ENCODE results near the gene FOXP1.

Gene FOXP1

DNA sequence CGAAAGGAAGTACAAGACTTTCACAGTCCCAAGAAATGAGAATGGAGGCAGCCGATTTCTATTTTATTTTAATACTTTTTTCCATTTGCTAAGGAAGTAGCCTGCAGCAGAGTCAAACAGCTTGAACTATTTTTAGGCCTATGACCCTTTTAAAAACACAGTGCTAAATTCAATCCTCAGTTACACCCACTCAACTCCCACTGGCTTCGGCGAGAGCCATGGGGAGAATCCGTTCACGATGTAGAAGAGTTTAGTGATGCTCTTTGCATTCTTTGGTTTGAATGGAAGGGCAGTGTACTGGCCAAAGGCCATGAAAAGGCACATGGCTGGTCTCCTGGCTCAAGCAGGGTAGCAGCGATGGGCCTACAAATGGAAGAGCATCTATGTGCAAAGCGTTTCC lies 343.5 kb downstream of the FOXP1 start:
- DNase-seq (ENCODE audit: low spot score) = peak; percentile 34

DNA sequence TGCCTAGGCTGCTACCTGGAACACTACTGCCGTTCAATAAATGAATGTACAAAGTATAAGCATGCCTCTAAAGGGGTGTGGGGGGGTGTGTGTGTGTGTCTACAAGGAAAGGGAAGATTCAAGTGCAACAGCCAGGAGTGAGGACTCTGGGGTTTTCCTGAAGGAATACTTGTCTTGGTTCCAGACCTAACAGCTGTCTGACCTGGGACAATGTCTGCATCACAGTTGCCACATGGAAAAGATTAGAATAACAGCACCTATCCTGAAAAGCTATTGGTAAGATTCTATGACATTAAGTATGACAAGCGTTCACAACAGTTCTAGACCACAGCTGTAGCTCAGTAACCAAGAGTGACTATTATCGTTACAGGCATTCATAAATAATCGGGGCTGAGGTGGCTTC lies 345.2 kb downstream of the FOXP1 start:
- DNase-seq (ENCODE audit: low spot score) = no peak

DNA sequence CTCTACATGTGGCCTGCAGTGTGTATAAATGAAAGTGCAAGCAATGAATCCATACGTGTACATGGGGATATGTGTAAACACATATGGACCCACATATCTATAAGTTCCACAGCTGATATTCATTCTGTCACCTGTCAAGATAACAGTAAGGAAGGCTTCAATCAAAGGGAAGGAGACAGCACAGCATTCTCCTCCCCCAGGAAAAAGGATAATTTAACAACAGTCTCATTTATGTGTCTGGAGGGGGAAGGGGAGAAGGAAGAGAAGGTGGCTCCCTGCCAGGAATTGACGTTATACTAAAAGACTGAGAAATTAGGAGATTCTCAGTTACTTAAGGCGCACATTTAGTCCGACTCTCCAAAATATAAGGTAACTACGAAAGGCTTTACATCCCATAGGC lies 345.9 kb downstream of the FOXP1 start:
- no peak for DNase-seq (ENCODE audit: low spot score)

DNA sequence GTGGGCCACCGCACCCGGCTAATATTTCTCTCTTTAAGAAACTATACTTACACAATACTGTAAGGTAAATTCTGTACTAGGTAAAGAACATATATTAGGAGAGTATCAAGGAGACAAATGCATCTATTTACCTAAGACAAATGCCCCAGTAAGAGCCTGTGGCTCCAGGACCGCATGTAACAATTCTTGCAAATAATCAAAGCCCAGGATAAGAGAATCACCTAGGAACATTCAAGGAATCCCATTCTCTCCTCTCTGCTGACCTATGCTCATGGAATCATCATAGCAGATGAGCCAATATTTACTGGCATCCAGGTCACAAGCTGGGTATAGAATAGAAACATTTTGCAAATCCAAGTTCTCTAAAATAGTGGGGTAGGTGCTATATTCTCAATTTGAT lies 347.7 kb downstream of the FOXP1 start:
- no peak for DNase-seq (ENCODE audit: low spot score)

DNA sequence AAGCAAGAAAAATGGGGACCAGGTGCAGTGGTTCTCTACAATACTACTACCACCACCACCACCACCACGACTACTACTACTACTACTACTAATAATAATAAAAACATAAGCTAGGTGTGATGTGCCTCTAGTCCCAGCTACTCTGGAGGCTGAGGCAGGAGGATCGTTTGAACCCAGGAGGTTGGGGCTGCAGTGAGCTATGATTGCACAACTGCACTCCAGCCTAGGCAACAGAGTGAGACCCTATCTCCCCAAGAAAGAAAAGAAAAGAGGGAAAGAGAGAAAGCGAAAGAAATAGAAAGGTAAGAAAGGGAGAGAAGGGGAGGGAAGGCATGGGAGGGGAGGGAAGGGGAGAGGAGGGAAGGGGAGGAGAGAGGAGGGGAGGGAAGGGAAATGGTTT lies 350.6 kb downstream of the FOXP1 start:
- DNase-seq (ENCODE audit: low spot score) = no peak

DNA sequence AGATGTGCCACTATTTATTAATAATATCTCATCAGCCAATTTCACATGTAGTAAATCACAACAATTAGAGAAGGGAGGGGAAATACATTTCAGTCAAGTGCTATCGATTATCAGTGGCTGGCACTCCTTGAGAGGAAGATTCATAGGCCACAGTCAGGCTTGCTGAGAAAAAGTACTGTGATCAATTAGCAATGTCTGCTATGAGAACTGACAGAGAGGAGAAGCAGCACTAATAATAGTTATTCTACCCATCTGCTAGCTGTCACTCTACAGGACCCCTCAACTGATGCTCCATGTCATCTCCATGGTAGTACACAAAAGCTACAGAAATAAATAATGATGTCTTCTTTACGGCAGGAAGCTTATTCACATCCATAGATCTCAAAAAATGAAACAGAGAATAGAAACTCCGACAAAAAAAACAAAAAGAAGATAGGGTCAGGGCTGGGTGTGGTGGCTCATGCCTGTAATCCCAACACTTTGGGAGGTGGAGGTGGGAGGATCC lies 351.3 kb downstream of the FOXP1 start:
- DNase-seq (ENCODE audit: low spot score) = no peak

DNA sequence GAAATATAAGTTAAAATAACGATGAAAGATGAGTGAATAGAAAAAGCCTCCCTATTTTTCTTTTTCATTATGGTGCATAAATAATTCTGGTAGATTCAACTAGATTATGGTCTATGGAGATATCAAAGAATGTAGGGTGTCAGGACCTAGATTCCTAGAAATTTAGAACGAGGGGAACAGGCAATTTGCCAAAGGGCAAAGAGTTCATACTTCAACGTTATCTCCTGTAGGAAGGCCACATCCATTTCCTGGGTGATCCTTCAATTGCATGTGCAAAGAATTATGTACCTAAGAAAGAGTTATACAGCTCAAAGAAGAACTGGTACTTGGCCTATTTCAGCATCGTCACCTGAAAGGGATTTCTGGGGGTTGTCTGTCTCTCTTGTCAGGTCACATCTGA lies 351.8 kb downstream of the FOXP1 start:
- DNase-seq (ENCODE audit: low spot score) = no peak

DNA sequence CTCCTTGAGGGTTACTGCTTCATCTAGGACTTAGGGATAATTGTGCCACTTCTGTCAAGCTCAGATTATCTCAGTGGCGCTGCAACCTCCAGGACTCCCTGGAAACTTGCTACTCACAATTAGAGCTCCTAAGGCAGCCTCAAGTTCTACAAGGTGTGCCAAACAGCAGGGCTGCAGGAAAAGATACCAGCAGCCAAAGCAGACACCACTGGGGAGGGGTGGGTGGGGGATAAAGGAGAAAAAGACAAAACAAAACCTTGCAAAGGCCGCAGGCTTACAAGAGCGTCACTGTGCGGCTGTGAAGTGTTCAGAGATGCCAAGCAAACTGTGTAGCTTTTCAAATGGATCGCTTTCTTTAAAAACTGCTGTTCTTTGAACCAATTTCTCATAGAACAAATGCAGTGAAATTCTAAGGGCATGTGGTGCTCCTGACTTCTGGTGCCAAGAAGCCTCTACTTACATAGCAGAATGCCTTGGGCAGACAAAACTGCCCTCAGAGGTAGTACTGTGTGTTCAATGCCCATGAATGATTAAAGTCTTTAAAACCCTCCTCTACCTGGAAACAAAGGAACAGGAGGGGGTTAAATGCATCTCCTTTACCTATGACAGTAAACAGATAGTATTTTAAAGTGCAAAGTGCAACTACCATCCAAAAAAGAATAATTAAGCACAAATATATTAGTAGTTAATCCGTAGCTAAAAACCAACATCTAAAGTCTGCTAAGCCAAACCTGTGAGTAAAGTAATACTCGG lies 353.4 kb downstream of the FOXP1 start:
- no peak for DNase-seq (ENCODE audit: low spot score)

DNA sequence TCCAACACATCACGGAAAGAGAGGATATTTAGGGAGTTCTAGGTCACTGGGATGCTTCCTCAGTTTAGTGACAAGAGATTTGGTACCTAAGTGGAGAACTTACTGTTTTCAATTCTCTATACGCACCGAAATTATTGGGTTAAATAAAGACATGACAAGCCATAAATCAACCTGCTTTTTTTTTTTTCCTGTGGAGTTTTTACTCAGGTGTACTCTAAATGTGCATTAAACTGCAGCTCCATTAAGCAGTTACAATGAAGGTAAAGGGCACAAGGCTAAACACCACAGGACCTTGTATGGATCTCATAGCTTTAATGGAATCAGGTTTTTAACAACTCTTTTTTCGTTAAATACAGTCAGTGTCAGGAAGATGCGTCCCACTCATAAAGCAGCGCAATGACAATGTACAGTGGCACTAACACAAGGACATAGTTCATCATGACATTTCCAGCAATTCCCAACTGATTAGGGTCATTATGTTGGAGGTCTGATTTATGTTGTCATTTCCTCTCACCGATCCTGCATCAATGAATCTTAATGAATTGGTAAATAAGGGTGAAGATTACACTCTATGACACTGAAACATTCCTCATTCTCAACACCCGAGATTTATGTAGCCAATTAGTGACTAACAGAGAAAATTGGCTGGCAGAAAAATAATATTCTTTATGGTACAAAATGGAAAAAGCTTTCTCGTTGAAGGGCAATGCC lies 355.2 kb downstream of the FOXP1 start:
- DNase-seq (ENCODE audit: low spot score) = no peak

DNA sequence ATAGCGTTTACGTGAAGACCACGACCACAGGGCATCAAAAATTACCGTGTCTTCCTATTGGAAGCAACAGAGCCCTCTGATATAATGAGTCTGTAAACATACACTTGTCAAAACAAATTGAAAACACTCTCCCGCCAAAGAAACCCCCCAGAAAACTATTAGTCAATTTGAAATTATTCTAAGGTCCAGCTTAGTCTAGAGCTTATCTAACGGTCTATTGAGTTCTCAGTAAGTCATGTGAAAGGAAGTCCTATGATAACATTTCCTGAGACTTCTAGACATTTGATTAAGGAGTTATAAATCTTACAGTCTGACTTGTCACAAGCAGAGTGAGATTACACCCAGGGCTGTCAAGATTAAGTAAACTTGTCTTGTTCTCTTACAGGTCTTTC lies 356.3 kb downstream of the FOXP1 start:
- no peak for DNase-seq (ENCODE audit: low spot score)

DNA sequence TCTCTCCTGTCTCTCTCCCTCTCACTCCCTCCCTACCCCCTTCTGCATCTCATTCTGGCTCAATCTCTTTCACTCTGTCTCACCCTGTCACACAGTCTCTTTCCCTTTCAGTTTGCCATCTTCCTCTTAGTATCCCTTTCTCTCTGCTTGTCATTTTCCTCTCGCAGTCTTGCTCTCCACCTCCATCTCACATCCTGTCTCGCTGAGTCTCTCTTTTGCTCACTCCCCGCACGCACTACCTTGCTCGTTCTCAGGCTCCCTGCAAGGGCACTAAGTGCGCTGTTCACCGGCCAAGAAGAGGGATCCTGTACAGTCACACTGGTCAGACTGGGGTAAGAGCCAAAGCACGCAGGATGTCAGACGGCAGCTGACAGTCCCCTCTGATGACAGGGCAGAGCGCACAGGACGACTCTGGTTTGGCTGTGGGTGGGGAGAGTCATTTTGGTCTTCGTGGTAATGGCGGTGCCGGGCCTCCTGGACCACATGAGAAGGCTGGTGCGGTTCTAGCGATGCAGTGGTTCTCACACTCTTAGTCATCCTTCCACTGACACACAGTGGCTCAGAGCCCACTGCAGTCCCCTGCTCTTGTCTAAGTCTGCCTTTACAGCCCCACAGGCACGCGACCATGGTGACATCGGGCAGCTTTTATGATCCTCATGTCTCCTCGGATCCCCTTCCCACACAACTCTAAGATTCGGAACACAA lies 356.8 kb downstream of the FOXP1 start:
- peak; percentile 63 for DNase-seq (ENCODE audit: low spot score)

DNA sequence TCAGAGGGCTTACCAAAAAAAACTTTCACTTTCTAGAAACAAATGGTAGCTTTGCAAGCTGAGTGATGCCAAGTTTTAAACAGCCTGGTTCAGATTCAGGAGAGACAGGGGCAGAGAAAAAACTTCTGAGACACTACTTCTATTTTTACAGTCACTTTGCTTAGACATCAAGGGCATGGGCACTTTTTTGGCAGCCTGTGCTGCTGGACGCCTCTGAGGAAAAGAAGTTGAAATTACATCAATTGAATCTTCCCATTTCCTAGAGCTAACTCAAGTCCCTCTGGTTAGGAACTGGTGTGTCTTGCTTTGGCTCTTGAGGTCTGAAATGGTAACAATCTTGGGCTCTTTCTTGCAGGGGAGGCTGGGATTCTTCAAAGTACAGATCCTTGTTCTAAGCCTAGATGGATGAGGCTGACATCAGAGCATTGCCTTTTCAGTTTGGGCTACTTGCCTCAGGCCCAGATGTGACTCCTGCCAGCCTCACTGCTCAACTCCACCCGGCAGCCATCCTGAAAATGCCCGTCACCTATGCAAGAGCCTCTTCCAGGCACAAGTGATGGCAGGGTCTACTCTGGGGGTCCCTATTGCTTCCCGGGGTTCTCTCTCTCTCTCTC lies 357.5 kb downstream of the FOXP1 start:
- DNase-seq (ENCODE audit: low spot score) = no peak

DNA sequence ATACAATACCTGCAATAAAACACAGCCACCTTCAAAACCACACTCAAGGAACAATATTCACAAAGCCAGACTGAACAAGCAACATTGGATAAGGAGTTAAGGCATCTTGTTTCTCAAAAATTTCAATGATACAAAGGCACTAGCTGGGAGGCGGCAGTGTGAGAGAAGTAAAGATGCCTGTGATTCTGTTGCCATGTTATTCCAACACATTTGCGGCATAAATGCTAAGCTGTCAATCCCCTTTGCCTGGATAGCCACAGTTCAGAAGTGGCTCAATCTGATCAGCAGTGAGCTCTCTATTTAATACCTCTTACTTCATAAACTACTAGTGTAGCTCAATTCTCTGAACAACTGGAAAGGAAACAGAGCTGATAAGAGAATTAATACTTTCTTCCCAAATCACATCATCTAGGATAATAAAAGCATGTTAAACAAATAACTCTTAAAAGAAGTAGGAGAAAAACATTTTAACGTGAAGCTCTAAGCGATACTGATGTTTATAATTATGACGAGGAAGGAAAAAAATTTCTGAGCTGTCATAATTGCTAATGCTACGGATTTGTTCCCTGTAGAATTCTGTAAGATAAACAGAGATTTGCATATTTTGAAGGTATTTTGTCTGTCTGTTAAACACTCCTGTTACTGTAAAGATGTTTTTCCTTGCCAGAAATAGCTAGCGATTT lies 358.4 kb downstream of the FOXP1 start:
- no peak for DNase-seq (ENCODE audit: low spot score)

DNA sequence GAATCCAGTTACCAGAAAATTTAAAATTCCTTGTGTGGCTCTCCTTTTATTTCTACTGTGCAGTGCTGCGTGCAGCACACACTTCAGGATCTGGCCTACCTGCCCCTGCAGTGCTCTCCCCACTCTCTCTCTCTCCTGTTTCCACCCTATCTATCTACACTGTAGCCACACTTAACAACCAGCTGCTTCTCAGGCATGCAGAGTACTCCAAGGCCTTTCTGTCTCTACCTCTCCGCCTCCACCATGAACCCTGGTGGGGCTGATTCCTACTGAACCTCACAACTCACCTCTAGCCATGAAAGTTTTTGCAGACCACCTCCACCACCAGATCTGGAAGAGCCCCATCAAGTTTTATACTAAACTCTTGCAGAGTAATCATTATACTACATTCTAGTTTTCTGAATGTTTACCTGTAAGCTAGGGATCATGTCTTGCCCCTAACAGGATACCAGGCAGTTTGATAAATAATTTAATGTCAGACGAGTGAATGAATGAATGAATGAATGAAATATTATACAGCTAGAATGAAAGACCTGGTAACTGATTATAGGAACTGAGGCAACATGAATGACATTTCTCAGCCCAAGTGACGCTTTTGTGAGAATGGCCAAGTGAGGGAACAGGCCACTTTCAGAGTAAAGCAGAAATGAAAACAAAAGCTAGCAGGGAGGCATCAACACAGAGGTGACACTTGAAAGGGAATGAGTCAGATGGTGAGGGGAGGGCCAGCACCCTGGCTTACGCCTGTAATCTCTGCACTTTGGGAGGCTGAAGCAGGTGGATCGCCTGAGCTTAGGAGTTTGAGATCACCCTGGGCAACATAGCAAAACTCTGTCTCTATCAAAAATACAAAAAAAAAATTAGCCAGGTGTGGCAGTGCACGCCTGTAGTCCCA lies 363.5 kb downstream of the FOXP1 start:
- no peak for DNase-seq (ENCODE audit: low spot score)

DNA sequence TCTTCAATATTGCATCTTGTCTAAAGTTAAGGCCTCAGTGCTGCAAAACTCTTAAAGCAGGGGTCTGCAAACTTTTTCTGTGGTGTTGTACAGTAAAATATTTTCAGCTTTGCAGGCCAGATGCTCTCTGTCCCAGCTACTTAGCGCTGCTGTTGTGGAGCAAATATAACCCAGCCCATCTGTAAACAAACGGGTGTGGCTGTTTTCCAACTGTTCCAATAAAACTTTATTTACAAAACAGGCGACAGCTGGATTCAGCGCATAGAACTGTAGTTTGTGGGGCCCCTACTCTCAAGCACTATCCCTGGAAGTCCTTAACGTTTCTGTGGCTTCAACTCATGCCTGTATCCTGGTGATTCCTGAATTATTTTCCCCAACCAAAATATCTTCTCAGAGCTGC lies 365.0 kb downstream of the FOXP1 start:
- no peak for DNase-seq (ENCODE audit: low spot score)

DNA sequence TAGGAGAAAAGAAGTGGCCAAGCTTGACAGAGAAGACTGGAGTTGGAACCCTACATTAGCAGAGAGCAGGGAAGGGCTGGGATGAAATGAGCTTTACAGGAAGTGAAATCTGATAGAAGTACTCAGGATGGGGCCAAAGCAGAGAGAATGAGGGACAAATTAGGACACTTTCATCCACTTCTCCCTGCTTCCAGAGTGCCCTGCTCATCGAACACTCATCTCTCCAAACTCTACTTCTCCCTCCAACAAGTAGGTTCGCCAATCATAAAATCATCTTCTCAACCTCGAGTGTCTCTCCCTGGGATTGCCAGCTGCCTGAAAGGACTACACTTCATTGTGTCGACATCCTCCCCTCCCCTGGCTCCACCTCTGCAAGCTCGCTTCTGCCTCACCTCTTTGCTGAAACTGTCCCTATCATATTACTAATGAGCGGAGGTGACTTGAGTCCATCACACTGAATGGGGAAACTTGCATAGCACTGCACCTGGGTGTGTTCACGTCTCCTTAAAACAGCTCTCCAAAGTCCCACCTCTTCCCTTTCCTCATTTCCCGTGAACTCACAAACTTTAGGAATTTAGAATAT lies 365.8 kb downstream of the FOXP1 start:
- DNase-seq (ENCODE audit: low spot score) = no peak

DNA sequence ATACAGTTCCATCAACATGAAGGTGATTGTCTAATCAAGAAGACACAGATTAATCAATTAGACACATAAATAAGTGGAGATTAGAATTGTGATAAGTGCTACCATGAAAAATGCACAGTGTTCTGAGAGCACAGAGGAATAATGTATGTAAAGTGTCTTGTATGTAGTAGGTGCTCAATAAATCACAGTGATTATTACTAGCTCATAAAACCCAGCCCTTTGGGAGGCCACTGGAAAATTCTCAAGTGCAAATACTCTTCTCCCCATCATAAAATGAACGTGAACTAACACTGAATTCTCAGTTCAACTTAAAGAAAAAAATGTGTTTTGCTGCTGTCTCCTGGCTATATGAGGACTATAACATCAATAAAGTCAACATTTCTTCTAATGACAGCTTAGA lies 368.2 kb downstream of the FOXP1 start:
- no peak for DNase-seq (ENCODE audit: low spot score)

DNA sequence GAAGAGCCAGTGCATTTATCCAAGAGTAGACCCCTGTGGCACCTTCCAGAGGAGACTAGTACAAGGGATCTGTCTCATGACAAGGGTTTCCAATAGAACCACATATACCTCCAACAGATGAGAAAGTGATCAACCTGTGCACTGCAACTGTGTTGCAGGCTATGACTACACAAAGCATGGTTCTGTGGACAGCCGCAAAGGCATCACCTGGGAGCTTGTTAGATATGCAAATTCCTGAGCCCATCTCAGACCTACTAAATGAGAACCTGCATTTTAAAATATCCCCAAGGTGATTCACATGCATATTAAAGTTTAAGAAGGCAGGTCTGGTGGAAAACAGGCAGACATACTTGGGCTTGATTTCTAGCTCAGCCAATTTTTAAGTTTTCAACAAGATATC lies 368.7 kb downstream of the FOXP1 start:
- no peak for DNase-seq (ENCODE audit: low spot score)

DNA sequence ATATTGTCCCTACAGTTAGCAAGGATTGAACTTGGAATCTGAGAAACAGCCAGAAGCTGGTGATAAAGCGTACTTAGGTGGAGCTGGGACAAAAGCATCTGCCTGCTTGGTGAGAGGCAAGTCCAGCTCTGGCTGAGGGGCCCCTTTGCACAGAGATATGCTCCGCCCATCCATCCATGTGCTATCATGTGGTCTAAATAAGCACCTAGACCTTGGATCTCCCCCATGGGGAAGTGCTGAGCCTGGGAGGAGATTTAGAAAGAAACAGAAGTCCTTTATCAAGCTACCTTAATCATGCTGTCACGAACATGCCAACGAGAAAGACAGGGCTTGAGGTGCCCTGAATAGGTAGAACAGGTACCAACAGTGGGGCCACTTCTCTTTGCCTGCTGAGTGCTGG lies 369.5 kb downstream of the FOXP1 start:
- DNase-seq (ENCODE audit: low spot score) = no peak

DNA sequence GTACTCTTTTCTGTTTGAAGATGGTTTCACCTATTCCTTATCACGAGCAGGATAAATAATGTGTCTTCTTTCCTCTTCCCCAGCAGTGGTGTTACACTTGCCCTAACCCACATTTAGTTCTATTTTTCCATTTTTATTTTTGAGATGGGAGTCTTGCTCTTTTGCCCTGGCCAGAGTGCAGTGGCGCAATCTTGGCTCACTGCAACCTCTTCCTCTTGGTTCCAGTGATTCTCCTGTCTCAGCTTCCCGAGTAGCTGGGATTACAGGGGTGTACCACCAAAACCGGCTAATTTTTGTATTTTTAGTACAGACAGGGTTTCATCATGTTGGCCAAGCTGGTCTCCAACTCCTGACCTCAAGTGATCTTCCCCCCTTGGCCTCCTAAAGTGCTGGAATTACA lies 372.4 kb downstream of the FOXP1 start:
- no peak for DNase-seq (ENCODE audit: low spot score)
